Lower leg skin (tissue), 4 donors: ENCODE measurements around the gene POFUT1. TPM values are rescaled to one million over a fixed set of nuclear protein-coding genes. Genes with fewer than 3 reads are reported as not detected.
"Not testable (repeated sequence)": the region's sequence is repeated elsewhere in the genome, so short reads cannot be mapped to it uniquely, and the experiment has no call there.

Experiments used
- DNase-seq, 2 donors: peaks; one replicate each; pipeline ENCODE4 v3.0.0-alpha.2; 2019; ENCODE audit warnings: low spot score in 2 of 2
- H3K4me3 ChIP-seq: fragments of 200-600 bp; sonication (generic); 2 replicates; pipeline ENCODE4 v1.5.1; 2017; ENCODE audit warnings: mild to moderate bottlenecking, low read depth; ENCODE audit not compliant: poor library complexity, severe bottlenecking
- POLR2A ChIP-seq, 2 donors: fragments of 450-650 bp; IDR thresholded peaks; one replicate each; pipeline ENCODE4 v1.6.1; 2016 to 2017; ENCODE audit warnings: antibody characterized with exemption in 2 of 2, mild to moderate bottlenecking in 1 of 2, moderate library complexity in 1 of 2
- WGBS, 2 donors: methylation state at CpG; one replicate each; pipeline ENCODE4 v1.1.5; 2018; 5-methylcytosine and 5-hydroxymethylcytosine counted together
- intact Hi-C: fragments of 100-400 bp; cut with DNase I; formaldehyde crosslinking; loops from one replicate; pipeline ENCODE4 v1.15.0; 2023; ENCODE audit warnings: low total_unique reads
- total RNA-seq, 4 donors: library from RNA; depleted of rRNA; stranded (reverse); fragments of >200 nt; gene quantifications; one replicate each; pipeline ENCODE4 v1.1.0, GENCODE V29; 2016
- TF ChIP-seq, protein P1 (sequence below), 3 donors: fragments of 450-650 bp; IDR thresholded peaks; one replicate each; pipeline ENCODE4 v1.5.1; 2016; ENCODE audit warnings: antibody characterized with exemption in 3 of 3, mild to moderate bottlenecking in 3 of 3, moderate library complexity in 2 of 3

The POFUT1 gene
- total RNA-seq, 4 donors from 2014 or later: 15.6 to 29.7 (median 21.6) TPM

GRCh38 chr20:32190616-32191415 is 16.9 kb upstream of the POFUT1 start:
- WGBS, 2 donors: 52 to 64% methylated on average over 14 of the region's 14 CpGs
- intact Hi-C loops: loop anchor here (10.0 kb wide), 1 partner anchor 76 kb away; no protein-coding TSS in a partner anchor
- peak overlapping the region; percentile 49 for H3K4me3 ChIP-seq
- TF ChIP-seq, protein P1, sequence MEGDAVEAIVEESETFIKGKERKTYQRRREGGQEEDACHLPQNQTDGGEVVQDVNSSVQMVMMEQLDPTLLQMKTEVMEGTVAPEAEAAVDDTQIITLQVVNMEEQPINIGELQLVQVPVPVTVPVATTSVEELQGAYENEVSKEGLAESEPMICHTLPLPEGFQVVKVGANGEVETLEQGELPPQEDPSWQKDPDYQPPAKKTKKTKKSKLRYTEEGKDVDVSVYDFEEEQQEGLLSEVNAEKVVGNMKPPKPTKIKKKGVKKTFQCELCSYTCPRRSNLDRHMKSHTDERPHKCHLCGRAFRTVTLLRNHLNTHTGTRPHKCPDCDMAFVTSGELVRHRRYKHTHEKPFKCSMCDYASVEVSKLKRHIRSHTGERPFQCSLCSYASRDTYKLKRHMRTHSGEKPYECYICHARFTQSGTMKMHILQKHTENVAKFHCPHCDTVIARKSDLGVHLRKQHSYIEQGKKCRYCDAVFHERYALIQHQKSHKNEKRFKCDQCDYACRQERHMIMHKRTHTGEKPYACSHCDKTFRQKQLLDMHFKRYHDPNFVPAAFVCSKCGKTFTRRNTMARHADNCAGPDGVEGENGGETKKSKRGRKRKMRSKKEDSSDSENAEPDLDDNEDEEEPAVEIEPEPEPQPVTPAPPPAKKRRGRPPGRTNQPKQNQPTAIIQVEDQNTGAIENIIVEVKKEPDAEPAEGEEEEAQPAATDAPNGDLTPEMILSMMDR (IDR thresholded peaks at IDR 0.05): no peak
- TF ChIP-seq POLR2A (IDR thresholded peaks at IDR 0.05): no peak
- no peak for DNase-seq

DNA sequence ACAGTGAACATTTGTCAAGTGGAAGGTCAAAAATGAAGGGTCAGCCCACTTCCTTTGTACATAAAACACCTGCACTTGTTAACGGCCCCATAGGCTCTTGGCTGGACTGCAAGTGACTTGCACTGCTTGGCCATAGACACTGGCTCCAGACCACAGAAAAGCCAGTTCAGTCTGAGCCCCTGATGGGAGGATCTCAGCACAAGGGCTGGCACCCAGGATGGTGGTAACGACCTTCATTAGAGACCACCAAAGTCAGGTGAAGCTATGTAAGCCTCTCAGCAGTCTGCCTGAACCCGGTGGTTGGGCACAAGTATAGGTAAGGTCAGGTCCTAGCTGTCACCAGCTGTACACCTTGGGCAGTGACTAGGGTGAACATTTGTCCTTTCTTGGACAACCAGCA is 16.3 kb upstream of the POFUT1 start:
- no peak for TF ChIP-seq POLR2A (IDR thresholded peaks at IDR 0.05)
- TF ChIP-seq, protein P1 (IDR thresholded peaks at IDR 0.05): no peak
- WGBS, 2 donors: 90 to 97% methylated on average over 3 of the region's 3 CpGs
- intact Hi-C loops: loop anchor here (10.0 kb wide), 1 partner anchor 77 kb away; no protein-coding TSS in a partner anchor
- no peak overlapping the region for H3K4me3 ChIP-seq
- no peak for DNase-seq

DNA sequence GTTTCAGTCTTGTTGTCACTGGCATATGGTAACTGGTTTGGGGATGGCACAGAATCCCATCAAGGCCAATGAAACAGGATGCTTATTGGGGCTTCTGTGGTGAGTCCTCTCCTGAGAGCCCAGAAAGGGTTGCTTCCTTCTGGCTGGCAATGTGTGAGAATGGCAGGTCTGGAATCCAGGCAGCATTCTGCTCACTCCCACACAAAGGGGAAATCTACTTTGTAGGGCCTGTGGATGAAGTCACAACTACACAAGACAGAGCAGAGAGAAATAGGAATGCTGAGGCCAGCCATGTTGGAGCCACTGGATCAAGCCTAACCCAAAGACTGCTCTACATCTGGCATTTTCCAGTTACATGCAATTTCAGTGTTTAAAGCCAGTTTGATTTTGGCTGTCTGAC is 15.8 kb upstream of the POFUT1 start:
- no peak overlapping the region for H3K4me3 ChIP-seq
- intact Hi-C loops: loop anchor here (10.0 kb wide), 1 partner anchor 77 kb away; no protein-coding TSS in a partner anchor
- TF ChIP-seq, protein P1 (IDR thresholded peaks at IDR 0.05): no peak
- no peak for TF ChIP-seq POLR2A (IDR thresholded peaks at IDR 0.05)
- DNase-seq: no peak

GRCh38 chr20:32192698-32193097 is 15.0 kb upstream of the POFUT1 start:
- 58 to 73% methylated on average over 3 of the region's 3 CpGs for WGBS, 2 donors
- intact Hi-C loops: loop anchor here (10.0 kb wide), 1 partner anchor 78 kb away; no protein-coding TSS in a partner anchor
- no peak for DNase-seq
- TF ChIP-seq, protein P1 (IDR thresholded peaks at IDR 0.05): no peak
- no peak for TF ChIP-seq POLR2A (IDR thresholded peaks at IDR 0.05)
- no peak overlapping the region for H3K4me3 ChIP-seq

DNA sequence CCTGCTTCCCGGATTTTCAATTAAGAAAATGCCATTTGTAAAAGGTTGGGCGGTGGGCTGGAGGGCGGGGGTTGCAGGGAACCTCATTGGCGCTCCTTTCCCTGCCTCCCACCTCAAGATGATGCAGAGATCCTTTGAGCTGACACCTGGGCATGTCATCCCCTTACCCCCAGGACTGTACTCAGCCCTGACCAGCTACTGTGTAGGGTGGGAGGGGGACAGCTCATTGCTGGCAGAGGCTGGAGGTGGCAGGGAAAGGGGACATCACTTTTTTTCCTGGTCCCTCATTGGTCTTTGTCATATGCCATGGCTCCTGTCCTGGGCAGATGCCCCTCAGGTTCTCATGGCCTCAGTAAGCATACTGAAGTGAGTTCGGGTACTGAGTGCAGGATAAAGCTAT is 14.3 kb upstream of the POFUT1 start:
- whole genome bisulfite sequencing, 2 donors: 89 to 91% methylated on average over 5 of the region's 5 CpGs
- not testable (repeated sequence) for DNase-seq
- intact Hi-C loops: loop anchor here (10.0 kb wide), 1 partner anchor 79 kb away; no protein-coding TSS in a partner anchor

DNA sequence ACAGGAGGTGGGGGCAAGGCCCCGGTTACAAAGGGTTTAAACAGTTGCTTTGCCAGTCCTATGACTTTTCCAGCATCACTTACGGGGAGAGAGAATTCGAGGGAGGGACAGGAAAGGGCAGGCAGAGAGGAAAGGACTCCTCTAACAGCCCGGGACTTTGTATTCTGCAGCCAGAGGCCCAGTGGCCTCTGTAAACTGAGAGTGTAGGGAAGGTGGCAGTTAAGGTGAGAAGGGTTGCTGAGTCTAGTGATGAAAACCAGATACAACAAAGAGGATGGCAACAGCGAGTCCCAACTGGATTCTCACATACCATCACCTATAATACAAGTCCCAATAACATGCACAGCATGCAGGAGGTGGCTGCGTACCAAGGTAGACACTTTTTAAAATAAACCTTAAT is 13.7 kb upstream of the POFUT1 start:
- DNase-seq: no peak
- intact Hi-C loops: loop anchor here (10.0 kb wide), 1 partner anchor 79 kb away; no protein-coding TSS in a partner anchor
- no peak overlapping the region for H3K4me3 ChIP-seq
- TF ChIP-seq POLR2A (IDR thresholded peaks at IDR 0.05): no peak
- TF ChIP-seq, protein P1 (IDR thresholded peaks at IDR 0.05): no peak
- WGBS, 2 donors: 41 to 51% methylated on average over 6 of the region's 6 CpGs

More for the DNA sequence above, 14.3 kb upstream of the POFUT1 start:
- H3K4me3 ChIP-seq: not testable (repeated sequence)
